Astrocyte (in vitro differentiated cells and primary cell): ENCODE results near the gene ZNF595. TPM values are rescaled to one million over a fixed set of nuclear protein-coding genes. Genes with fewer than 3 reads are reported as not detected.

Experiments used
- DNase-seq: peaks from one replicate; pipeline ENCODE4 v3.0.0-alpha.2; 2010; ENCODE audit warnings: low read depth
- FAIRE-seq: peaks from 2 replicates; lab custom pipeline; 2011; peaks lifted over from hg19 to GRCh38; lab: Jason Lieb, UNC
- H2AFZ ChIP-seq: 2 replicates; pipeline ENCODE4 v1.6.0; 2012; ENCODE audit warnings: low read depth, low read length, inconsistent platforms
- H3K27ac ChIP-seq: 2 replicates; pipeline ENCODE4 v1.5.1; 2011; ENCODE audit warnings: low read depth, low read length, inconsistent platforms
- H3K27me3 ChIP-seq: 2 replicates; pipeline ENCODE4 v1.6.0; 2011; ENCODE audit warnings: low read length, inconsistent platforms; ENCODE audit not compliant: insufficient read depth
- H3K36me3 ChIP-seq: 2 replicates; pipeline ENCODE4 v1.5.1; 2011; ENCODE audit warnings: low read length, inconsistent platforms; ENCODE audit not compliant: insufficient read depth
- H3K4me1 ChIP-seq: 2 replicates; pipeline ENCODE4 v1.5.1; 2011; ENCODE audit warnings: low read length, inconsistent platforms; ENCODE audit not compliant: insufficient read depth
- H3K4me2 ChIP-seq: 2 replicates; pipeline ENCODE4 v1.6.0; 2012; ENCODE audit warnings: low read length, inconsistent platforms
- H3K4me3 ChIP-seq: 2 replicates; pipeline ENCODE4 v1.5.1; 2011; ENCODE audit warnings: low read depth, mild to moderate bottlenecking, low read length, inconsistent platforms; ENCODE audit not compliant: insufficient read depth
- H3K79me2 ChIP-seq: 2 replicates; pipeline ENCODE4 v1.6.0; 2012; ENCODE audit warnings: mild to moderate bottlenecking, low read length, inconsistent platforms; ENCODE audit not compliant: insufficient read depth
- H3K9ac ChIP-seq: 2 replicates; pipeline ENCODE4 v1.6.0; 2012; ENCODE audit warnings: mild to moderate bottlenecking, low read length, inconsistent platforms
- H3K9me3 ChIP-seq: 2 replicates; pipeline ENCODE4 v1.5.1; 2012; ENCODE audit warnings: low read depth, mild to moderate bottlenecking, low read length, inconsistent platforms; ENCODE audit not compliant: insufficient read depth
- H4K20me1 ChIP-seq: 2 replicates; pipeline ENCODE4 v1.6.0; 2012; ENCODE audit warnings: low read length, inconsistent platforms; ENCODE audit not compliant: insufficient read depth
- H3K27ac Mint-ChIP-seq: one replicate; pipeline ENCODE4 v1.8.0; 2021; ENCODE audit warnings: mild to moderate bottlenecking, mixed read lengths; ENCODE audit not compliant: unreplicated experiment
- H3K27me3 Mint-ChIP-seq: one replicate; pipeline ENCODE4 v1.8.0; 2021; ENCODE audit warnings: low read depth, mixed read lengths; ENCODE audit not compliant: unreplicated experiment
- H3K36me3 Mint-ChIP-seq: one replicate; pipeline ENCODE4 v1.8.0; 2021; ENCODE audit warnings: low read depth, mixed read lengths; ENCODE audit not compliant: unreplicated experiment
- H3K4me1 Mint-ChIP-seq: one replicate; pipeline ENCODE4 v1.8.0; 2021; ENCODE audit warnings: low read depth, mixed read lengths; ENCODE audit not compliant: unreplicated experiment
- H3K4me3 Mint-ChIP-seq: one replicate; pipeline ENCODE4 v1.8.0; 2021; ENCODE audit warnings: mild to moderate bottlenecking, moderate library complexity, mixed read lengths; ENCODE audit not compliant: unreplicated experiment
- H3K9me3 Mint-ChIP-seq: one replicate; pipeline ENCODE4 v1.8.0; 2021; ENCODE audit warnings: mild to moderate bottlenecking, mixed read lengths; ENCODE audit not compliant: unreplicated experiment
- CTCF ChIP-seq: IDR thresholded peaks from 2 replicates; pipeline ENCODE4 v1.5.1; 2011; ENCODE audit warnings: low read depth, mild to moderate bottlenecking, inconsistent platforms, low read length, moderate library complexity; ENCODE audit not compliant: insufficient read depth
- EZH2 ChIP-seq: IDR thresholded peaks from 2 replicates; pipeline ENCODE4 v1.6.1; 2012; ENCODE audit warnings: mild to moderate bottlenecking, low read length, inconsistent platforms; ENCODE audit not compliant: insufficient read depth
- total RNA-seq: library from RNA; stranded (reverse); gene quantifications from 2 replicates; pipeline ENCODE4 v1.2.1, GENCODE V29; 2021

Gene ZNF595
- total RNA-seq, 1 donor from 2014 or later = 15.9 TPM

GRCh38 chr4:113732-114131 is 60.6 kb downstream of the ZNF595 start:
- DNase-seq (no peak), FAIRE-seq (no peak)
- H3K4me3 ChIP-seq = no peak overlapping the region
- Mint-ChIP-seq H3K9me3 (peaks cover 34% of the 10 kb centered on the region), H3K36me3 (peaks cover 1% of the 10 kb centered on the region), H3K4me3 (no peak overlapping the region), H3K4me1 (no peaks in the 10 kb centered on the region), H3K27me3 (peaks cover 25% of the 10 kb centered on the region), H3K27ac (no peak overlapping the region)
- no peak overlapping the region for H3K4me2 ChIP-seq
- TF ChIP-seq CTCF = no peak
- H3K4me1 ChIP-seq = no peaks in the 10 kb centered on the region
- peaks cover 12% of the 10 kb centered on the region for H3K9me3 ChIP-seq
- no peaks in the 10 kb centered on the region for H4K20me1 ChIP-seq
- no peak overlapping the region for H3K27ac ChIP-seq
- H2AFZ ChIP-seq = no peak overlapping the region
- no peaks in the 10 kb centered on the region for H3K79me2 ChIP-seq
- H3K9ac ChIP-seq = no peak overlapping the region
- peaks cover 7% of the 10 kb centered on the region for H3K27me3 ChIP-seq
- no peaks in the 10 kb centered on the region for H3K36me3 ChIP-seq

- no peaks in the 10 kb centered on the region for H4K20me1 ChIP-seq
- H3K36me3 Mint-ChIP-seq = no peaks in the 10 kb centered on the region
- TF ChIP-seq EZH2 = no peak
- TF ChIP-seq CTCF = no peak
- H3K27me3 Mint-ChIP-seq = peaks cover 21% of the 10 kb centered on the region
- H3K9ac ChIP-seq = no peak overlapping the region
- H2AFZ ChIP-seq = no peak overlapping the region
- H3K27ac ChIP-seq = no peak overlapping the region
- peaks cover 9% of the 10 kb centered on the region for H3K9me3 ChIP-seq
- H3K79me2 ChIP-seq = no peaks in the 10 kb centered on the region
- H3K4me1 ChIP-seq = no peaks in the 10 kb centered on the region
- no peak for DNase-seq
- H3K27ac Mint-ChIP-seq = no peak overlapping the region
- H3K9me3 Mint-ChIP-seq = peaks cover 29% of the 10 kb centered on the region
- no peaks in the 10 kb centered on the region for H3K36me3 ChIP-seq
- no peaks in the 10 kb centered on the region for H3K4me1 Mint-ChIP-seq
- FAIRE-seq = no peak
- H3K27me3 ChIP-seq = peaks cover 2% of the 10 kb centered on the region
- H3K4me3 Mint-ChIP-seq = no peak overlapping the region
- H3K4me2 ChIP-seq = no peak overlapping the region
- H3K4me3 ChIP-seq = no peak overlapping the region
Measured at GRCh38 chr4:114149-114548, 61.0 kb downstream of the ZNF595 start.

GRCh38 chr4:116499-116898 is 63.4 kb downstream of the ZNF595 start:
- Mint-ChIP-seq H3K4me3 (no peak overlapping the region), H3K27me3 (peaks cover 2% of the 10 kb centered on the region), H3K27ac (no peak overlapping the region), H3K36me3 (no peaks in the 10 kb centered on the region), H3K4me1 (no peaks in the 10 kb centered on the region), H3K9me3 (peaks cover 16% of the 10 kb centered on the region)
- Histone ChIP-seq H3K4me3 (no peak overlapping the region), H3K27me3 (no peaks in the 10 kb centered on the region), H3K4me2 (no peak overlapping the region), H3K9ac (no peak overlapping the region), H3K4me1 (no peaks in the 10 kb centered on the region), H3K79me2 (no peaks in the 10 kb centered on the region), H2AFZ (no peak overlapping the region), H3K36me3 (no peaks in the 10 kb centered on the region), H4K20me1 (no peaks in the 10 kb centered on the region), H3K27ac (no peak overlapping the region), H3K9me3 (no peaks in the 10 kb centered on the region)
- no peak for TF ChIP-seq EZH2
- no peak for DNase-seq
- no peak for FAIRE-seq
